Activated naive CD4-positive, alpha-beta T cell treated with anti-CD3 and anti-CD28 coated beads, Interleukin-2, amount 50 U/mL, for 24 hours (primary cell): ENCODE data around the gene HBA1.
"Not testable (repeated sequence)": the region's sequence is repeated elsewhere in the genome, so short reads cannot be mapped to it uniquely, and the experiment has no call there.

Source experiments
- H3K27ac Mint-ChIP-seq: one replicate; pipeline ENCODE4 v1.8.0; 2021; ENCODE audit warnings: mild to moderate bottlenecking, mixed read lengths
- H3K27me3 Mint-ChIP-seq: one replicate; pipeline ENCODE4 v1.8.0; 2021; ENCODE audit warnings: mixed read lengths
- H3K36me3 Mint-ChIP-seq: one replicate; pipeline ENCODE4 v1.8.0; 2021; ENCODE audit warnings: mixed read lengths
- H3K4me1 Mint-ChIP-seq: one replicate; pipeline ENCODE4 v1.8.0; 2021; ENCODE audit warnings: mixed read lengths
- H3K4me3 Mint-ChIP-seq: one replicate; pipeline ENCODE4 v1.8.0; 2021; ENCODE audit warnings: mild to moderate bottlenecking, mixed read lengths
- H3K9me3 Mint-ChIP-seq: one replicate; pipeline ENCODE4 v1.8.0; 2021; ENCODE audit warnings: mixed read lengths

Gene HBA1

DNA sequence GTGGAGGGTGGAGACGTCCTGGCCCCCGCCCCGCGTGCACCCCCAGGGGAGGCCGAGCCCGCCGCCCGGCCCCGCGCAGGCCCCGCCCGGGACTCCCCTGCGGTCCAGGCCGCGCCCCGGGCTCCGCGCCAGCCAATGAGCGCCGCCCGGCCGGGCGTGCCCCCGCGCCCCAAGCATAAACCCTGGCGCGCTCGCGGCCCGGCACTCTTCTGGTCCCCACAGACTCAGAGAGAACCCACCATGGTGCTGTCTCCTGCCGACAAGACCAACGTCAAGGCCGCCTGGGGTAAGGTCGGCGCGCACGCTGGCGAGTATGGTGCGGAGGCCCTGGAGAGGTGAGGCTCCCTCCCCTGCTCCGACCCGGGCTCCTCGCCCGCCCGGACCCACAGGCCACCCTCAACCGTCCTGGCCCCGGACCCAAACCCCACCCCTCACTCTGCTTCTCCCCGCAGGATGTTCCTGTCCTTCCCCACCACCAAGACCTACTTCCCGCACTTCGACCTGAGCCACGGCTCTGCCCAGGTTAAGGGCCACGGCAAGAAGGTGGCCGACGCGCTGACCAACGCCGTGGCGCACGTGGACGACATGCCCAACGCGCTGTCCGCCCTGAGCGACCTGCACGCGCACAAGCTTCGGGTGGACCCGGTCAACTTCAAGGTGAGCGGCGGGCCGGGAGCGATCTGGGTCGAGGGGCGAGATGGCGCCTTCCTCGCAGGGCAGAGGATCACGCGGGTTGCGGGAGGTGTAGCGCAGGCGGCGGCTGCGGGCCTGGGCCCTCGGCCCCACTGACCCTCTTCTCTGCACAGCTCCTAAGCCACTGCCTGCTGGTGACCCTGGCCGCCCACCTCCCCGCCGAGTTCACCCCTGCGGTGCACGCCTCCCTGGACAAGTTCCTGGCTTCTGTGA lies at the start of gene HBA1:
HBA1 (plus strand) TSS at position 204 of the 906 bp plus-strand sequence; CDS start at position 241, 37 bp downstream.
- peaks cover 32% of the 10 kb centered on the region for H3K27me3 Mint-ChIP-seq

DNA sequence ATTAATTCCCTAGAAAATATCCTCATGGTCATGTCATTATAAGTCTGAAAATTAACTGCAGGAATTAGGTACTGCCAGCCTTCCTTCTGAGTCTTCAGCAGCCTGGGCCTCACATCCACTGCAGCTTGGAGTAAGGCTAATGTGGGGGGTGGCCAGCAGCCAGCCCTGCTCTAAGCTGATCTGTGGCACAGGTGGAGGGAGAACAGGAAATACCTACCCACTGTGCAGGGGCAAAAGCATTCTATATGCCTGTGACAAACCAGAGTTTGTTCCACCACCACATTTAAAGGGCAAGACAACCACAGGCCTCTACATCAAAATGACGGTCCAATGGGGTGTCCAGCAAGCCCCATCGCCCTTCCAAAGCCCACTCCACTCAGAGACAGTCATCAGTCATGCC lies 47.4 kb upstream of the HBA1 start:
- H3K4me3 Mint-ChIP-seq: no peak overlapping the region
- peaks cover 2% of the 10 kb centered on the region for H3K36me3 Mint-ChIP-seq
- no peaks in the 10 kb centered on the region for H3K27me3 Mint-ChIP-seq
- no peak overlapping the region for H3K27ac Mint-ChIP-seq
- peaks cover 34% of the 10 kb centered on the region for H3K4me1 Mint-ChIP-seq
- H3K9me3 Mint-ChIP-seq: no peaks in the 10 kb centered on the region

More for the DNA sequence above, at the start of gene HBA1:
- H3K4me1 Mint-ChIP-seq: peaks cover 18% of the 10 kb centered on the region
- H3K9me3 Mint-ChIP-seq, H3K36me3 Mint-ChIP-seq: not testable (repeated sequence)
- H3K27ac Mint-ChIP-seq: peak within 1 kb of the TSS; percentile 59
- peak within 1 kb of the TSS; percentile 36 for H3K4me3 Mint-ChIP-seq

DNA sequence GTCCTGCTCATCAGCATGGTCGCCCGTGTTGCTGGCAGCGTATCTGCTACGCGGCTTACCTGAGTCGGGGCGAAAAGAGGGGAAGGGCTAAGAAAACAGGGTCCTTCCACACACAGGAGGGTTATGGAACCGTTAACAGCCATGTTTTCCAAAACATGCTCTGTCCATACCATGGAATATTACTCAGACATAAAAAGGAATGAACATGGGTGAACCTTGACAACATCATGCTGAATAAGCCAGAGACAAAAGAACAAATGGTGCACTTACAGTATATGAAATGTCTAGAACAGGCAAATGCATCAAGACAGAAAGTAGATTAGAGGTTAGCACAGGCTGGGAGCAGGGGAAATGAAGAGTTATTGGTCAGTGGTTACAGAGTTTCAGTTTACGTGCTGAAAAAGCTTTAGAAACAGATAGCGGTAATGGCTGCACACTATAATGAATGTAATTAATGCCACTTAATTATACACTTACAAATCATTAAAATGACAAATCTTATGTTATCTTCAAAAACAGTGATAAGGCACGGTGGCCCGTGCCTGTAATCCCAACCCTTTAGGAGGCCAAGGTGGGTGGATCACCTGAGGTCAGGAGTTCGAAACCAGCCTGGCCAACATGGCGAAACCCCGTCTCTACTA lies 45.8 kb upstream of the HBA1 start:
- H3K4me3 Mint-ChIP-seq: no peak overlapping the region
- H3K27ac Mint-ChIP-seq: no peak overlapping the region
- H3K27me3 Mint-ChIP-seq: no peaks in the 10 kb centered on the region
- H3K9me3 Mint-ChIP-seq: no peaks in the 10 kb centered on the region
- peaks cover 2% of the 10 kb centered on the region for H3K36me3 Mint-ChIP-seq
- peaks cover 44% of the 10 kb centered on the region for H3K4me1 Mint-ChIP-seq

DNA sequence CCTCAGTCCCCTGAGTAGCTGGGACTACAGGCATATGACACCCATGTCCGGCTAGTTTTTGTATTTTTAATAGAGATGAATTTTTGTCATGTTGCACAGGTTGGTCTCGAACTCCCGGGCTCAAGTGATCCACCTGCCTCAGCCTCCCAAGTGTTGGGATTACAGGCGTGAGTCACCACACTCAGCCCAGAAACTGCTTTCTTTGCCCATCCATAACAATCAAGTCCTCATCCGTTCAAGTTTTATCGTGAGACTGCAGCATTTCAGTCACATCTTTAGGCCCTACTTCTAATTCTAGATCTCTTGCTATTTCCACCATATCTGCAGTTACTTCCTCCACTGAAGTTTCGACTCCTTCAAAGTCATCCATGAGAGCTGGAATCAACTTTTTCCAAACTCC lies 44.4 kb upstream of the HBA1 start:
- peaks cover 50% of the 10 kb centered on the region for H3K4me1 Mint-ChIP-seq
- H3K36me3 Mint-ChIP-seq: peaks cover 5% of the 10 kb centered on the region
- H3K27ac Mint-ChIP-seq: no peak overlapping the region
- H3K4me3 Mint-ChIP-seq: no peak overlapping the region
- no peaks in the 10 kb centered on the region for H3K9me3 Mint-ChIP-seq
- no peaks in the 10 kb centered on the region for H3K27me3 Mint-ChIP-seq

DNA sequence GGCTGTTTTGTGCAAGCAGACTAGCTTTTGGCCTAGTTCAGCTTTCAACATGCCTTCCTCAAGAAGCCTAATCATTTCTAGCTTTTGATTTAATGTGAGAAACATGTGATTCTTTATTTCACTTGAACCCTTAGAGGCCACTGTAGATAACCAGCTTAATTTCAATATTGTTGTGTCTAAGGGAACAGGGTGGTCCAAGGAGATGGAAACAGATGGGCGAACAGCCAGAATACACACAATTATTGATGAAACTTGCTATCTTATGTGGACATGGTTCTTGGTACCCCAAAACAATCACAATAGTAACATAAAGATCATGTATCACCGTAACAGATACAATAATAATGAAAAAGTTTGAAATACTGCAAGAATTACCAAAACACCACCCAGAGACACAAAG lies 42.8 kb upstream of the HBA1 start:
- peaks cover 5% of the 10 kb centered on the region for H3K36me3 Mint-ChIP-seq
- H3K27ac Mint-ChIP-seq: no peak overlapping the region
- no peaks in the 10 kb centered on the region for H3K9me3 Mint-ChIP-seq
- H3K27me3 Mint-ChIP-seq: no peaks in the 10 kb centered on the region
- H3K4me1 Mint-ChIP-seq: peaks cover 52% of the 10 kb centered on the region
- no peak overlapping the region for H3K4me3 Mint-ChIP-seq

DNA sequence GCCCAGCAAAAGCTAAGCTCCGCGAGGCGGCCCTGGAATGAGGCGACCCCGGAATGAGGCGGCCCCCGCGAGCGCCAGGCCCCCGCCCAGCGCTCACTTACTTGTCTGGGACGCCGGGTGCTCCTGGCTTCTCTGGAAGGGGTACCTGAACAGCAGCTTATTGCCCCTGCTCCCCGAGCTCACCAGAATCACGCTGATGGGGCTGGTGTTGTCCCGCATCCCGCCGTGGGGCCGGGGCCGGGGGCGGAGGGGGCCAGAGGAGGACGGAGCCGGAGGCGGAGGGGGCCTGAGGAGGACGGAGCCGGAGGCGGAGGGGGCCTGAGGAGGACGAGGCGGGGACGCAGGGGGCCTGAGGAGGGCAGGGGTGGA lies 38.4 kb upstream of the HBA1 start:
- Mint-ChIP-seq H3K4me3 (peak overlapping the region; percentile 89), H3K27me3 (no peaks in the 10 kb centered on the region), H3K9me3 (no peaks in the 10 kb centered on the region), H3K4me1 (peaks cover 28% of the 10 kb centered on the region), H3K27ac (peak overlapping the region; percentile 17), H3K36me3 (peaks cover 3% of the 10 kb centered on the region)

DNA sequence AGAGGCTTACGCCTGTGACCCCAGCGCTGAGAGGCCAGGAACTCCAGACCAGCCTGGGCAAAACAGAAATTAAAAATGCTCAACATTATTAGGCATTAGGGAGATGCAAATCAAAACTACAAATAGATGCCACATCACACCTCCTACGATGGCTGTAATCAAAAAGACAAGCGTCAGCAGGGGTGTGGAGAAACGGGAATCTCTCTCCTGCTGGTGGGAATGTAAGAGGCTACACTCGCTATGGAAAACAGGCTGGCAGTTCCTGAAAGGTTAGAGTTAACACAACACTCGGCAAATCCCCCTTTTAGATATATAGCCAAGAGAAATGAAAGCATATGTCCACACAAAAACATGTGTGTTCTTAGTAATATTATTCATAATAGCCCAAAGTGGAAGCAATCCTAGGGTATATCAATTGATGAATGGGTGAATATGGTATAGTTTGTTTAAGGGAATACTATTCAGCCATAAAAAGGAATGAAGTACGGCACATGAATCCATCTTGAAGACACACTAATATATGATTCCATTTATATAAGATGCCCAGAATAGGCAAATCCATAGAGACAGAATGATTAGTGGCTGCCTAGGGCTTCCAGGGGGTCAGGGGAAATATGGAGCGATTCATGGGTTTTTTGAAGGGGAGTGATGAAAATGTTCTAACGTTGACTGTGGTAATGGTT lies 36.2 kb upstream of the HBA1 start:
- no peaks in the 10 kb centered on the region for H3K27me3 Mint-ChIP-seq
- no peaks in the 10 kb centered on the region for H3K9me3 Mint-ChIP-seq
- H3K27ac Mint-ChIP-seq: no peak overlapping the region
- peak overlapping the region; percentile 19 for H3K4me3 Mint-ChIP-seq
- peaks cover 12% of the 10 kb centered on the region for H3K4me1 Mint-ChIP-seq
- H3K36me3 Mint-ChIP-seq: peaks cover 3% of the 10 kb centered on the region

DNA sequence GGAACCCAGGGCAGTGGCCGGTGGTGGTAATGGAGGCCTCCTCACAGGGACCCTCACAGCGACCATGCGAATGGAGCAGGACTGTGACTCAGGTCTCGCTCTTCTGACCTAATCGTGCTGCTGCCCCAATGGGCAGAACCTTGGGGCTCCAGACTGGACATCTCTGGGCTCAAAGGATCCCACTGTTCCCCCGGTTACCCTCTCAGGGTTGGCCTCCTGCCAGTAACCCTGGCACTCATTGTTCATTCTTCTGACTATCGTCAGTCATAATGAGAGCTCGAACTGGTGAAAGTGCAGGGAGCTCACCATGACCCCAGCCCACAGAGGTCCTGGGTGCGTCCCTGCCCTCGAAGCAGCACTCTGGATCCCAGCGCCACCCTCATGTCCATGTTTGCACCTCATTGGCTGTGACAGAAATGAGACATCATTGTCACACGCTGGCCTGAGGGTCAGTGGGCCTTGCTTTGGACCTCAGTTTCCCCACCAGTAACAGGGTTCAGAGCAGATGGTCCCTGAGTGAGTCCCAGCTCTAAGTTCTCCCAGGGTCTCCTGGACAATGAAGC lies 34.0 kb upstream of the HBA1 start:
- Mint-ChIP-seq H3K9me3 (no peaks in the 10 kb centered on the region), H3K27me3 (peaks cover 2% of the 10 kb centered on the region), H3K4me1 (peaks cover 5% of the 10 kb centered on the region), H3K36me3 (no peaks in the 10 kb centered on the region), H3K4me3 (no peak overlapping the region), H3K27ac (no peak overlapping the region)

DNA sequence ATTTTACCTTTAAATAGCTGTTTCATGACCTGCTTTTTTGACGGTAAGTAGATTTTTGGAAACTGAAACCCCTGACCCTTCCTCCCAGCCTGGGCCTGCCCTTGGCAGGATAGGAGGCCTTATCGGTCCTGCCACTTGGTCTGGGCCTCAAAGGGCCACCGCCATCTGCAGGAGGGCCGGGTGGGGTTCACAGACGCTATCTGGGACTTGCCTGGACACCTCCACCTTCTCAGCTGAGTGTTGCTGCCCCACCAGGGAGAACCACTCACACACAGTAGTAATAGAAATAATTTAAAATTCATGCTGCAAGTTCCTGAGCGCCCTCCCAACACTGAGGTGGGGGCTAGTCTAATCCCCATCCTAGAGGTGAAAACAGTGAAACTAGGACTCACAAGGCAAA lies 33.4 kb upstream of the HBA1 start:
- H3K36me3 Mint-ChIP-seq: no peaks in the 10 kb centered on the region
- H3K9me3 Mint-ChIP-seq: no peaks in the 10 kb centered on the region
- H3K4me3 Mint-ChIP-seq: no peak overlapping the region
- no peak overlapping the region for H3K27ac Mint-ChIP-seq
- peaks cover 2% of the 10 kb centered on the region for H3K27me3 Mint-ChIP-seq
- peaks cover 5% of the 10 kb centered on the region for H3K4me1 Mint-ChIP-seq

DNA sequence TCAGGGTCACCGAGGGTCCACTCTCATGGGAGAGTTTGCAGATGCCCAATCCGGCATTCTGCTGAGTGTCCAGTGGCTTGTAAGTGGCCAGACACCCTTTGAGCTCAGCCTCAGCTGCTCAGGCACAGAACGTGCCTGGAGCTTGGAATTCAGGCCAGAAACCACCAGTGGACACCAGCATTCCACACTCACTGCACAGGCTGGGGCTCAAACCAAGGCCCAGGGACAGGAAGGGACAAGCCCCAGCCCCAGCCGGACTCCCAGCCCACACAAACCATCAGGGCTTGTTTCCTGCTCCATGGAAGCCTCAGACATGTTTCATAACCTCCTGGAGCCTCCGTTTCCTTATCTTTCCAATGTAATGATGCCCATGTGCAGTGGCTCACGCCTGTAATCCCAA lies 33.0 kb upstream of the HBA1 start:
- no peaks in the 10 kb centered on the region for H3K9me3 Mint-ChIP-seq
- H3K4me1 Mint-ChIP-seq: peaks cover 5% of the 10 kb centered on the region
- peaks cover 2% of the 10 kb centered on the region for H3K27me3 Mint-ChIP-seq
- H3K27ac Mint-ChIP-seq: no peak overlapping the region
- H3K4me3 Mint-ChIP-seq: no peak overlapping the region
- no peaks in the 10 kb centered on the region for H3K36me3 Mint-ChIP-seq

DNA sequence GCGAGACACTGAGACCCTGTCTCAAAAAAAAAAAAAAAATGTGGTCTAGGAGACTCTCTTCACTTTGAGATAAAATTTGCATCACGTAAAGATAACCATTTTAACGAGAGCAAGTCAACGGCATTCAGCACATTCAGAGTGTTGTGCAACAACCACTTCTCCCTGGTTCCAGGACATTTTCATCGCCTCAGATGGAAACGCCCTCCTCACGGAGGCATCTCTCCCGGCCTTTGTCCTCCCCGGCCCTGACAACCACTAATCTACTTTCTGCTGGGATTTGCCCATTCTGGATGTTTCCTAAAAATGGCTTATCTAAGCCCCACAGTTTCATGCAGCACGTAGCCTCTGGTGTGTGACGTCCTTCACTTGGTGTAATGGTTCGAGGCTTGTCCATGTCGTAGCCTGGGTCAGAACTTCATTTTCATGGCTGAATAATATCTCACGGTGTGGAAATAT lies 31.7 kb upstream of the HBA1 start:
- peak overlapping the region; percentile 18 for H3K27ac Mint-ChIP-seq

DNA sequence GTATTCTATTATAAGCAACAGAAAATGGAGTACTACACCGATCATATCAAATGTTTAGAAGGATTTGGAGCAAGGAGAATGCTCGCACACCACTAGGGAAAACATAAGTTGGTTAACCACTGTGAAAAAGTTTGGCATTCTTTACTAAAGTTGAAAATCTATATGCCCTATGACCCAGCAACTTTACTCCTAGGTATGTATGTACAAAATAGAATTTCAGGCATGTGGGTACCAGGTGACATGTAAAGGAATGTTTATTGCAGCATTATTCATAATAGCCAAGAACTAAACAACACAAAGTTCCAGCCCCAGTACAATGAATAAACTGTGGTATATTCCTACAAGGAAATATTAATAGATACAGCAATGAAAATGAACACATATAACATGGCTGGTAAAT lies 29.8 kb upstream of the HBA1 start:
- Mint-ChIP-seq H3K36me3 (no peaks in the 10 kb centered on the region), H3K4me3 (no peak overlapping the region), H3K4me1 (no peaks in the 10 kb centered on the region), H3K27me3 (peaks cover 10% of the 10 kb centered on the region), H3K27ac (no peak overlapping the region), H3K9me3 (no peaks in the 10 kb centered on the region)

More for the DNA sequence above, 31.7 kb upstream of the HBA1 start:
- Mint-ChIP-seq H3K36me3 (no peaks in the 10 kb centered on the region), H3K27me3 (peaks cover 7% of the 10 kb centered on the region), H3K9me3 (no peaks in the 10 kb centered on the region), H3K4me1 (no peaks in the 10 kb centered on the region), H3K4me3 (no peak overlapping the region)

DNA sequence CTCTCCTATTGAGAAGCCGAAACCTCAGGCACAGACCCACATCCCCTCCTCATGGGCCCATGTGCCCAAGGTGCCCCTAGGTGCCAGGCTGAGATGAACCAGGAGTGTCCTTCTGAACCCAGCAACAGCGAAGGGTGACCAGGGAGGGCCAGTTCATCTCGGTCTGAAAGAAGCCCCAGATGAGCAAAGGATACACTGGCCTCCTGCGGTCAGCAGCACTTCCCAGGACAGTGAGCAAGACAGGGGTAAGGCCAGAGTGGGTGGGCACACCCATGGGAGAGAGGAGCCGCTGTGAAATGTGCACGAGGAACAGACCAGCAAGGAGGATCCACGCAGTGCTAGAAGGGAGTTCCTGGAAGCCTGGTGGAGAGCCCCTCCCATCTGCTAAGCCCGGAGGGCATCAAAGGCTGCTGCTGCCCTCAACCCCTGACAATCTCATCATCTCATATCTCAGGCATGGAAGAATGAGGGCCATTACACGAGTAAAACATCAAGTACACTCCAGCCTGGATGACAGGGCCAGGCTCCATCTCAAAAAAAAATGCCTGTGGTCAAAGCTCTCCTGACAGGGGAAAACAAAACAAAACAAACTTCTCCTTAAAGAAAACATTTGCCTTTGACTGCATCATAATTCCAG lies 27.3 kb upstream of the HBA1 start:
- Mint-ChIP-seq H3K9me3 (no peaks in the 10 kb centered on the region), H3K36me3 (no peaks in the 10 kb centered on the region), H3K4me3 (no peak overlapping the region), H3K27ac (peak overlapping the region; percentile 70), H3K27me3 (peaks cover 11% of the 10 kb centered on the region), H3K4me1 (peaks cover under 1% of the 10 kb centered on the region)

DNA sequence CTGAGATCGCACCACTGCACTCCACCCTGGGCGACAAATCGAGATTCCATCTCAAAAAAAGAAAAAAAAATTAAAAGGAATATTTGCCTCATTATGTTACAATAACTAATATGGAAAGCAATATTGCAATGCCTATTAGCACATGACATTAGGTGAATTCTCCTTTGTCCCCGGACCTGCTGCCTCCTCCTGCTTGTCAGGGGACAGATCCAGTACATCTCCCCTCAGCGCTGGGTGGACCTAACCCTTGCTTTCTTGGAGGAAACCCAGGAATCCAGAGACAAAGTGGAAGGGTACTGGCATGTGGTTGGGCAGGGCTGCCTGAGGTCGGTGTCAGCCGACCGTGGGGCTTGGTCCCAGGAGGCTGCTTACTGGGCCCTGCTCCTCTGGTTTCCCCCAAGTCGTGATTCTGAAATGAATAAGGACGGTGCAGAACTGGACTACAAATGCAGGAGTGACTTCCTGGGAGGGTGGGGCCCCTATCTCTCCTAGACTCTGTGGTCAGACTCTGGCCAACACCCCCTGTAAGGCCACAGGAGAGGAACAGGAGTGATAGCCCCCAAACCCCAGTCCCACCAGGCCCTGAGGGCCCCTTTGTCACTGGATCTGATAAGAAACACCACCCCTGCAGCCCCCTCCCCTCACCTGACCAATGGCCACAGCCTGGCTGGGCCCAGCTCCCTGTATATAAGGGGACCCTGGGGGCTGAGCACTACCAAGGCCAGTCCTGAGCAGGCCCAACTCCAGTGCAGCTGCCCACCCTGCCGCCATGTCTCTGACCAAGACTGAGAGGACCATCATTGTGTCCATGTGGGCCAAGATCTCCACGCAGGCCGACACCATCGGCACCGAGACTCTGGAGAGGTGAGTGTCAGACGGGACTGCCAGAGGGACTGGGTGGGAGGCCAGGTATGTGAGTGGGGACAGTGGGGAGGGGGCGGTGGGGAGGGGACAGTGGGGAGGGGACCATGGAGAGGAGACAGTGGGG lies 24.0 kb upstream of the HBA1 start, which contains the start of gene HBZ:
HBZ (plus strand) TSS at position 504 of the 988 bp plus-strand sequence; CDS start at position 770, 266 bp downstream.
- H3K27ac Mint-ChIP-seq: no peak within 1 kb of the TSS
- H3K4me1 Mint-ChIP-seq: peaks cover 9% of the 10 kb centered on the region
- no peaks in the 10 kb centered on the region for H3K9me3 Mint-ChIP-seq
- H3K36me3 Mint-ChIP-seq: no peaks in the 10 kb centered on the region
- H3K27me3 Mint-ChIP-seq: peaks cover 21% of the 10 kb centered on the region
- H3K4me3 Mint-ChIP-seq: no peak within 1 kb of the TSS
